Psoas muscle (tissue), 8 donors: Measurements from ENCODE around the gene VPS51. TPM values are rescaled to one million over a fixed set of nuclear protein-coding genes. Genes with fewer than 3 reads are reported as not detected.

Experiments
- ATAC-seq, 4 donors: fragments of 200-7000 bp; cut with Tn5 transposase; one replicate each; pipeline ENCODE4 v1.9.1; 2020; ENCODE audit warnings: moderate library complexity in 3 of 4, mild to moderate bottlenecking in 2 of 4
- DNase-seq, 2 donors: peaks; one replicate each; pipeline ENCODE4 v3.0.0-alpha.2; 2020
- H3K27ac ChIP-seq: fragments of 200-600 bp; one replicate; pipeline ENCODE4 v1.8.0; 2022
- H3K27me3 ChIP-seq, 3 donors: fragments of 200-600 bp in 1 of 3; one replicate each; pipeline versions ENCODE4 v1.6.1 to v1.8.0; 2013 to 2022; ENCODE audit warnings: low read length in 2 of 3, mild to moderate bottlenecking in 2 of 3, moderate library complexity in 1 of 3; ENCODE audit not compliant: insufficient read depth in 3 of 3
- H3K36me3 ChIP-seq, 2 donors: fragments of 200-600 bp in 1 of 2; one replicate each; pipeline versions ENCODE4 v1.6.1 to v1.8.0; 2013 to 2022; ENCODE audit warnings: low read depth in 1 of 2, mild to moderate bottlenecking in 1 of 2, moderate library complexity in 1 of 2; ENCODE audit not compliant: insufficient read depth in 1 of 2
- H3K4me1 ChIP-seq: fragments of 200-600 bp; one replicate; pipeline ENCODE4 v1.8.0; 2022
- H3K4me3 ChIP-seq: fragments of 200-600 bp; one replicate; pipeline ENCODE4 v1.8.0; 2022; ENCODE audit warnings: mild to moderate bottlenecking
- H3K9me3 ChIP-seq: fragments of 200-600 bp; one replicate; pipeline ENCODE4 v1.8.0; 2022
- WGBS, 3 donors: extraction: QIAGEN DNeasy Blood & Tissue Kit; methylation state at CpG; one replicate each; pipeline versions ENCODE4 v1.1.6 to v1.1.7; 2013; 5-methylcytosine and 5-hydroxymethylcytosine counted together
- intact Hi-C, 2 donors: fragments of 100-400 bp; cut with DNase I; formaldehyde crosslinking; loops; one replicate each; pipeline versions ENCODE4 v1.11.0 to v1.14.2; 2022
- polyA plus RNA-seq, 3 donors: library from polyadenylated mRNA; stranded (reverse); fragments of 200-250 nt; gene quantifications; one replicate each; pipeline ENCODE4 v1.2.3, GENCODE V29; 2013
- total RNA-seq, 4 donors: library from RNA; stranded (reverse); fragmentation: NEBNext Ultra II Directional in 2 of 4; extraction: Animal tissue kit (Norgen Biotek cat#: 25700) in 2 of 4; gene quantifications; one replicate each; pipeline versions ENCODE4 v1.2.1 to v1.2.4, GENCODE V29; 2021 to 2023
- TF ChIP-seq, protein P1 (sequence below): fragments of 200-600 bp; IDR thresholded peaks from one replicate; pipeline ENCODE4 v1.8.0; 2022; ENCODE audit warnings: antibody characterized with exemption
- donor health status: healthy with polysubstance abuse.
- donor health status: DM: no; HTN: no; CAD: no; lungs with moderate emphysema.
- donor health status: Bipolar disorder and iron deficiency.
- donor health status: healthy.
- donor health status: DM: yes; HTN: yes; CAD: no.
- donor health status: DM: no; HTN: no; CAD: no.
- donor health status: DM: no; HTN: no; CAD: no.
- donor health status: DM: yes; HTN: yes; CAD: no.

The VPS51 gene
- total and polyA plus RNA-seq, 7 donors, result 60.3 to 110 (median 90.5) TPM

DNA sequence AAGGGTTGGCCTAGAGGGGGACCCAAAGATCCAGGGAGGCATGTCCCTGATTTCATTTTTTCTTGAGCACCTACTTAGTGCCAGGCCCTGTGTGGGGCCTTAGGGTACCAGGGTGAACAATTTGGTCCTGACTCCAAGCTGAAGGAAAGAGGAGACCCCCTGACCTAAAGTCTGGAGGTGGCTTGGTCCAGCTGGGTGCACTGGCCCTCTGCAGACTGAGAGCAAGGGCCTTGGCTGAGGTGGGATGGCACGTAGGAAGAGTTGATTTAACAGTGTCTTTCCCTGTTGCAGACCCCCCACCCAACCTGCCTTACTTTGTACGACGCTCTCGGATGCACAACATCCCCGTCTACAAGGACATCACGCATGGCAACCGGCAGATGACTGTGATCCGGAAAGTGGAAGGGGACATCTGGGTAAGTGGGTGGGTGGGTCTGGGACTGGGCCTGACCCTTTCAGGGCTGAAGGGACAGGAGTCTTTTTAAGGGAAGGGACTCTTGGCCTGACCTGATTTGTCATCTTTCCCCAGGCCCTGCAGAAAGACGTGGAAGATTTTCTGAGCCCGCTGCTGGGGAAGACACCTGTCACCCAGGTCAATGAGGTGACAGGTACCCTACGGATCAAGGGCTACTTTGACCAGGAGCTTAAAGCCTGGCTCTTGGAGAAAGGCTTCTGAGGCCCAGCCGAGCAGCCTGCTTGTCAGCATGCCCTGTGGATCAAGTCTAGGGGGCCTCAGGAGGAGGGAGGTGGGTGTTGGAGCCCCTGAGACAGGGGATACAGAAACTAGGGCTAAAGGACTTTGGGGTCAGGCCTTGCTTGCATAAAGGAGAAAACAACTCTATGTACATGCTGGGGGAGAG, 29.4 kb downstream of the VPS51 start:
- WGBS, 3 donors, result 74 to 82% (median 78%) methylated on average over 12 of the region's 12 CpGs
- H3K9me3 ChIP-seq, result no peaks in the 10 kb centered on the region
- intact Hi-C loops, result no loop called here
- peaks cover 3 to 77% of the 10 kb centered on the region in 2 donors for H3K36me3 ChIP-seq
- no peaks in the 10 kb centered on the region for H3K27me3 ChIP-seq
- TF ChIP-seq, protein P1, sequence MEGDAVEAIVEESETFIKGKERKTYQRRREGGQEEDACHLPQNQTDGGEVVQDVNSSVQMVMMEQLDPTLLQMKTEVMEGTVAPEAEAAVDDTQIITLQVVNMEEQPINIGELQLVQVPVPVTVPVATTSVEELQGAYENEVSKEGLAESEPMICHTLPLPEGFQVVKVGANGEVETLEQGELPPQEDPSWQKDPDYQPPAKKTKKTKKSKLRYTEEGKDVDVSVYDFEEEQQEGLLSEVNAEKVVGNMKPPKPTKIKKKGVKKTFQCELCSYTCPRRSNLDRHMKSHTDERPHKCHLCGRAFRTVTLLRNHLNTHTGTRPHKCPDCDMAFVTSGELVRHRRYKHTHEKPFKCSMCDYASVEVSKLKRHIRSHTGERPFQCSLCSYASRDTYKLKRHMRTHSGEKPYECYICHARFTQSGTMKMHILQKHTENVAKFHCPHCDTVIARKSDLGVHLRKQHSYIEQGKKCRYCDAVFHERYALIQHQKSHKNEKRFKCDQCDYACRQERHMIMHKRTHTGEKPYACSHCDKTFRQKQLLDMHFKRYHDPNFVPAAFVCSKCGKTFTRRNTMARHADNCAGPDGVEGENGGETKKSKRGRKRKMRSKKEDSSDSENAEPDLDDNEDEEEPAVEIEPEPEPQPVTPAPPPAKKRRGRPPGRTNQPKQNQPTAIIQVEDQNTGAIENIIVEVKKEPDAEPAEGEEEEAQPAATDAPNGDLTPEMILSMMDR, result no peak
- no peak overlapping the region for H3K4me3 ChIP-seq
- H3K27ac ChIP-seq, result no peak overlapping the region
- ATAC-seq, result no peak
- H3K4me1 ChIP-seq, result peaks cover 16% of the 10 kb centered on the region
- no peak for DNase-seq

DNA sequence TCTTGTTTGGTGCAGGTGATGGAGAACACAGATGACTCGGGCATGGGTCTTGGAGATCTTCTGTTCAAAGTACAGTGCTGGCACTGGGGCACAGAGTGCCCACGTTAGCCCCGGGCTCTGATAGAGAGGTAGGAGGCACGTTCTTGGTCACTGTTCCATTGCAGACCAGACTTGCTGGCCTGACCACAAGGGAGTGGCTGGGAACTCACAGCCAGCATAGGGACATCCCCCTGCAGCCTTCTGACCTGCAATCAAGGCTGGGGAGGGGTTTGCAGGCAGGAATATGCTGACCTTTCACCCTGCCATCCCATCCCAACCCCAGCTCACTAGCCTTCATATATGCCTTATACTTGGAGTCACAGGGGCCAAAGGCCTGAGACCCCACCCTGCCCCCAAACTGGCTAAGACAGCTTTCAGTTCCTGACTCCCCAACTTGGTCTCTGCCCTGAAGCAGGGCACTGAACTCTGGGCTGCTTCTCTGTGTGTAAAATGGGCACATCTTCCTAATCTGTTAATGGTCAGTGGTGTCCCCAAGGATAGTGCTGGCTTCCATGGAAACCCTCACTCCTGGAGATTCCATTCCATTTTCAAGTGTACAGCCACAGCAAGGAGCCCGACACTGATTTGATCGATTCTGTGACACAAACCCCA, 30.7 kb downstream of the VPS51 start:
- intact Hi-C loops, result no loop called here
- no peak overlapping the region for H3K27ac ChIP-seq
- peaks cover 0 to 81% of the 10 kb centered on the region in 2 donors for H3K36me3 ChIP-seq
- 68 to 80% (median 69%) methylated on average over 6 of the region's 6 CpGs for WGBS, 3 donors
- TF ChIP-seq, protein P1, result no peak
- no peaks in the 10 kb centered on the region for H3K27me3 ChIP-seq
- no peaks in the 10 kb centered on the region for H3K9me3 ChIP-seq
- no peak overlapping the region for H3K4me3 ChIP-seq
- H3K4me1 ChIP-seq, result peaks cover 10% of the 10 kb centered on the region
- no peak for ATAC-seq
- DNase-seq, result no peak

DNA sequence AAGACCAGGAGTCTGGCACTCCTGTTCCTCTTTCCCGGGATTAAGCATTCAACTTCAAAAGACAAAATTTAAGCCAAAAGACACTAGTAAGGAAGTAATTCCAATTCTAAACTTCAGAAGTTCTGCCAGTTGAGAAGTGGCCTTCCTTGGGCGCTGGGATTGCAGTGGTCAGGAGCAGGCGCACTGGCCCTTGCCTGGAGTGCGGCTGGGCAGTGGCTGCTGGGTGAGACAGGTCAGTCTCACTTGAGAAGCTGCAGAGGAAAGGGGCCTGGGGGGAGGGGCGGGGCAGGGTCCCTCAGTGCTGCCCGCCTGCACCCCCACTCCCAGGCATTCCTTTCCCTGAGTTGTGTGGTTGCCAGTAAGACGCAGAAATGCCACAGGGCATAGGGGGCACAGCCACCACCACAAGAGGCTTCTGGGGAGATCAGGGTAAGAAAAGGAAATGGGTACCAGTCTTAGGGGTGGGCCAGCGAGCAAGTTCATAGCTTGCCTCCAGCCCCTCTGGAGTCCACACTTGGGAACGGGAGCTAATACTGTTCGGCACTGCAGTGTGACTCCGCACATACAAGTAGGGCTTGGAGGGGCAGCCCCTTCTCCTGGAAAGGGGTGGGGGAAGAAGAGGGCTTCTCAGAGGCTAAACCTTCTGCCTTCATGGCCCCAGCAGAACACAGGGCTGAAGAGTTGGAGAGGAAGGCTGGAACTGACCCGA, 31.6 kb downstream of the VPS51 start:
- ATAC-seq, result no peak
- no peak for DNase-seq
- Histone ChIP-seq H3K27ac (no peak overlapping the region), H3K27me3 (no peaks in the 10 kb centered on the region), H3K36me3 (peaks cover 3 to 89% of the 10 kb centered on the region in 2 donors), H3K9me3 (no peaks in the 10 kb centered on the region), H3K4me3 (no peak overlapping the region), H3K4me1 (peaks cover 17% of the 10 kb centered on the region)
- WGBS, 3 donors, result 69 to 82% (median 78%) methylated on average over 12 of the region's 12 CpGs
- intact Hi-C loops, result no loop called here
- TF ChIP-seq, protein P1, result no peak

DNA sequence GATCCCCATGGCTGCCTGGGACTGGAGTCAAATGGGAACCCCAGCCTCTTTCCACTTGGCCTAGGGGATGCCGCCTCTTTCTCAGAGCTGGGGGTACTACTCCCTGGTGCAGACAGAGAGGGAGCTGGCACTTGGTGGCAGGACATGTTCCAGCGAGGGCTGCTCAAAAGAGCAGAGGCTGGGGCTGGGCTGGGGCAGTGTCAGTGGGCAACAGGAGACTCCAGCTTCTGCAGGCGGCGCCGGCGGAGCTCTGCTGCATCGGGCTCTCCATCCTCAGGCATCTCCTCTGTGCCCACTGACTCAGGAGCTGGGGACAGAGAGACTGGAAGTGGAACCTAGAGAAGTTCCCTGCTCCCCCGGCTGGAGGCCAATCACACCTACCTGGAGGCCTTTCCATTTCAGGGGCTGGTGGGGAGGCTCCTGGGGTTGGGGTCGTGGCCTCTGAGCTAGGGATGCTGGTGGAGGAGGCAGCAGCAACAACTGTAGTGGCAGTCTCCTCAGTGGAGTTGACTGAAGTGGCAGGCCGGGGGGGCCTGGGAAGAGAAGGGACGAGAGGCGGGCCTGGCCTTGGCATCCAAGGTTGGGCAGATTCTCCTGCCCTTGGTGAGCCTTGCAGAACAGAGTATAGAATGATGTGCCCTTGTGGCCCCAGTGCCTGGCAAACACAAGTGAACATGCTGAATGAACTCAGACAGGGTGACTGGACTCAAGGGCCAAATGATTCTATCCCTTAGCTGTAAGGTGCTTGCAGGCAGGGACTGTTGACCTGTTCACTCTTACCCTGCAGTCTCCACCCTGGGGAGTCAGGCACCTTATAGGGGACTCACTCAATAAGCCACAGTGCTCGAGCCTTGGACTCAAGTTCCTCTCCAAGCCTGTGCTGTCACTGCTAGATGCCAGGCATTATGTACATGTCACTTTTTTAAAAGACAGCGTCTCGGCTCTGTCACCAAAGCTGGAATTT, 32.5 kb downstream of the VPS51 start:
- intact Hi-C loops, result no loop called here
- TF ChIP-seq, protein P1, result no peak
- H3K9me3 ChIP-seq, result no peaks in the 10 kb centered on the region
- peaks cover 3 to 96% of the 10 kb centered on the region in 2 donors for H3K36me3 ChIP-seq
- no peak for DNase-seq
- no peak for ATAC-seq
- no peak overlapping the region for H3K27ac ChIP-seq
- H3K4me1 ChIP-seq, result peaks cover 18% of the 10 kb centered on the region
- 71 to 80% (median 78%) methylated on average over 15 of the region's 15 CpGs for WGBS, 3 donors
- no peak overlapping the region for H3K4me3 ChIP-seq
- no peaks in the 10 kb centered on the region for H3K27me3 ChIP-seq
